ENCODE results near the gene HMG20B. TPM values are rescaled to one million over a fixed set of nuclear protein-coding genes. Genes with fewer than 3 reads are reported as not detected.
A peak's percentile ranks its signal among the peaks of the same experiment; 100 is the strongest.

HMG20B gene
- total RNA-seq, 1 donor from 2014 or later, result 51.4 TPM

DNA sequence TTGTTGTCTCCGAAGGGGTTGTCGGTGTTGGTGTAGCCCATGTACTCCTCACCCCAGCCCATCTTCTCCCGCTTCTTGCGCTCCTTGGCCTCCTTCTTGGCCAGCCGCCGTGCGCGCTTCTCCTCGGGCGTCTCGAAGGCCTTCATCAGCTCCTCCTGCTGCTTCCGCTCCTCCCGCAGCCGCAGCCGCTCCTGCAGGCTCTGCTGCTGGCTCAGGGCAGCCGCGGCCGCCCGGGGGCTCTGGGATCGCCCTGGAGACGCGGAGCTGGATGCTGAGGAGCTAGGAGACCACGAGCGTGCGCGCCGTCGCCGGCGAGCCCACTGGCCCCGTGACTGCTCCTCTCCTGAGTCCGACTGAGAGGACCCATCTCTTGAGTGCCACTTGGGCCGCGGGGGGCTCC lies 51.0 kb downstream of the HMG20B start:
- Histone ChIP-seq H3K36me3 (no peaks in the 10 kb centered on the region), H3K4me1 (peaks cover 8% of the 10 kb centered on the region), H3K4me3 (no peak overlapping the region), H3K27me3 (no peaks in the 10 kb centered on the region), H3F3A (ENCODE audit: low read depth) (peaks cover 14% of the 10 kb centered on the region), H2AFZ (replicated peaks) (no peak overlapping the region), H3K27ac (no peak overlapping the region), H4K20me1 (ENCODE audit: low read depth) (peaks cover 23% of the 10 kb centered on the region), H3K9me3 (ENCODE audit: low read depth) (no peaks in the 10 kb centered on the region), H3K9ac (no peak overlapping the region), H3K4me2 (no peak overlapping the region), H3K79me2 (ENCODE audit: low read depth) (peaks cover 21% of the 10 kb centered on the region)
- no peak for DNase-seq (ENCODE audit: low spot score)
- Mint-ChIP-seq H3K27ac (no peak overlapping the region), H3K4me1 (peaks cover 21% of the 10 kb centered on the region), H3K27me3 (ENCODE audit: insufficient read depth, low read depth) (peaks cover 2% of the 10 kb centered on the region), H3K36me3 (peaks cover 2% of the 10 kb centered on the region), H3K9me3 (no peaks in the 10 kb centered on the region), H3K4me3 (no peak overlapping the region)
- TF ChIP-seq EZH2 (IDR thresholded peaks at IDR 0.05), result no peak
- no peak for TF ChIP-seq EZH2phosphoT487 (IDR thresholded peaks at IDR 0.05)
- TF ChIP-seq, protein P1, sequence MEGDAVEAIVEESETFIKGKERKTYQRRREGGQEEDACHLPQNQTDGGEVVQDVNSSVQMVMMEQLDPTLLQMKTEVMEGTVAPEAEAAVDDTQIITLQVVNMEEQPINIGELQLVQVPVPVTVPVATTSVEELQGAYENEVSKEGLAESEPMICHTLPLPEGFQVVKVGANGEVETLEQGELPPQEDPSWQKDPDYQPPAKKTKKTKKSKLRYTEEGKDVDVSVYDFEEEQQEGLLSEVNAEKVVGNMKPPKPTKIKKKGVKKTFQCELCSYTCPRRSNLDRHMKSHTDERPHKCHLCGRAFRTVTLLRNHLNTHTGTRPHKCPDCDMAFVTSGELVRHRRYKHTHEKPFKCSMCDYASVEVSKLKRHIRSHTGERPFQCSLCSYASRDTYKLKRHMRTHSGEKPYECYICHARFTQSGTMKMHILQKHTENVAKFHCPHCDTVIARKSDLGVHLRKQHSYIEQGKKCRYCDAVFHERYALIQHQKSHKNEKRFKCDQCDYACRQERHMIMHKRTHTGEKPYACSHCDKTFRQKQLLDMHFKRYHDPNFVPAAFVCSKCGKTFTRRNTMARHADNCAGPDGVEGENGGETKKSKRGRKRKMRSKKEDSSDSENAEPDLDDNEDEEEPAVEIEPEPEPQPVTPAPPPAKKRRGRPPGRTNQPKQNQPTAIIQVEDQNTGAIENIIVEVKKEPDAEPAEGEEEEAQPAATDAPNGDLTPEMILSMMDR (IDR thresholded peaks at IDR 0.05), result no peak

DNA sequence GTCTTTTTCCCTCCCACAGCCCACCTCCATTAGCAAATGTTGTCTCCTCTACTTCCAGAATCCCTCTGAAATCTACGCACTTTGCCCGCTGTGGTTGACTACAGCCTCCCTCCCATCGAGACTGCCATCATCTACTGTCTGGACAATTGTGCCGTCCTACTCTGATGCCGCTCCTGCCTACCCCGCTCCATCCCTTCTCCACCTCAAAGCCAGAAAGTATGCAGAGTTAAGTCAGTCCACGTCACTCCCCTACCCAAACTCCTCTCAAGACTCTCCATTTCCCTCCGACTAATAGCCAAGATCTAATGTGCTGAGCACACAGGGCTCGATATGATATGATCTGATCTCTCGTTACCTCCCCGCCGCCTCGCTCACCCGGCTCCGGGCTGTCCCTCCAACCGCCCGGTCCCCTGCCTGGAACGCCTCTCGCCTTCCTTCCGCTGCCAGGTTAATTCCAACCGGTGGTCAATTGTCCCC lies 53.3 kb downstream of the HMG20B start:
- Mint-ChIP-seq H3K36me3 (peaks cover 5% of the 10 kb centered on the region), H3K9me3 (no peaks in the 10 kb centered on the region), H3K27me3 (ENCODE audit: insufficient read depth, low read depth) (peaks cover 4% of the 10 kb centered on the region), H3K4me1 (peaks cover 21% of the 10 kb centered on the region), H3K4me3 (peak overlapping the region; percentile 95), H3K27ac (peak overlapping the region; percentile 96)
- H3K79me2 ChIP-seq (ENCODE audit: low read depth), result peaks cover 21% of the 10 kb centered on the region
- peak overlapping the region; percentile 44 for H2AFZ ChIP-seq (replicated peaks)
- peak overlapping the region; percentile 90 for H3K9ac ChIP-seq
- H3K4me3 ChIP-seq, result peak overlapping the region; percentile 83
- H3K4me1 ChIP-seq, result peaks cover 8% of the 10 kb centered on the region
- no peaks in the 10 kb centered on the region for H3K27me3 ChIP-seq
- TF ChIP-seq EZH2 (IDR thresholded peaks at IDR 0.05) (no peak), EZH2phosphoT487 (IDR thresholded peaks at IDR 0.05) (no peak)
- TF ChIP-seq, protein P1 (IDR thresholded peaks at IDR 0.05), result no peak
- no peaks in the 10 kb centered on the region for H3K9me3 ChIP-seq (ENCODE audit: low read depth)
- H3K4me2 ChIP-seq, result peak overlapping the region; percentile 84
- peaks cover 16% of the 10 kb centered on the region for H3F3A ChIP-seq (ENCODE audit: low read depth)
- peak; percentile 9 for DNase-seq (ENCODE audit: low spot score)
- H3K27ac ChIP-seq, result peak overlapping the region; percentile 95
- peaks cover 23% of the 10 kb centered on the region for H4K20me1 ChIP-seq (ENCODE audit: low read depth)
- no peaks in the 10 kb centered on the region for H3K36me3 ChIP-seq

DNA sequence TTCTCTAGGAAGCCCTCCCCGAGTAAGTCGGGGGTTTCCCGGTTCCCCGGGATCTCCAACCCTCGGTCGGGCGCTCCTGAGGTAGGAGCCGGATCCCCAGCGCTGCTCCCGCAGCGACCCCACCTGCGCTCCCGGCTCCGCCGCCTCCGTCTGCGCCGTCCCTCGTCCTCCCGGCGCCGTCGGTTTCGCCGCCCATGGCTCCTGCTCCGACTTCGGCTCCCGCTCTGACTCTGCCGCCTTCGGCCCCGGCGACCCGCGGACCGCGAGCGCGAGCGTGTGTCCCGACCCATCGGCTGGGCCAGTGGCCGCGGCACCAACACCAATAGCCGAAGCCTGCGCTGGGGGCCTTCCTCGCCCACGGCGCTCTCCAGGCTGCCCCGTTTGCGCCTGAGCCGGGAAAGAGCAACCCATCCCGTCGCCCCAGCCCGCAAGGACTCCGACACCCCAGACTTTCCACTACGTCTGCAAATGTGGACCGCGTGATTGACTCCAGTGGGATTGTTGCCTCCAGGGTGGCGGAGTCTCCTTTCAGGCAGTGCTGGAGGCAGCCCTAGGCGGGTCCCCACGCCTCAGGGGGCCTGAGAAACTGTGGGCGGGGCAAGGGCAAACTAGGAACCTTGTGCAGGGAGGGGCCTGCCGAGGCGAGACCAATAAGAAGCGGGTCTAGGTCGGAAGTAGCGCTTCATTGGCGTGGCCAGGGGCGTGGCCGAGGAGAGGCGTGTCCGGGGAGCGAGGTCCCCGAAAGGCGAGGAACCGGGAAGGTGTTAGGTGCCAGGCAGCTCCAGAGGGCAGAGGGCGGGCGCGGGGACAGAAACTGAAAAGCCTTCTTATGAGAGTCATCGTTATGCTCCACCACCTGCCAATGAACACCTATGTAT lies 54.0 kb downstream of the HMG20B start, which contains the start of gene CACTIN:
Gene CACTIN, minus strand, starts transcription at position 318 of the 878 bp plus-strand sequence. Its CDS starts 28 bp downstream, at position 290.
- TF ChIP-seq, protein P1 (IDR thresholded peaks at IDR 0.05), result no peak
- TF ChIP-seq EZH2 (IDR thresholded peaks at IDR 0.05) (no peak), EZH2phosphoT487 (IDR thresholded peaks at IDR 0.05) (no peak)
- DNase-seq (ENCODE audit: low spot score), result peak; percentile 99
- Histone ChIP-seq H3K4me3 (peak within 1 kb of the TSS; percentile 83), H3K9me3 (ENCODE audit: low read depth) (no peaks in the 10 kb centered on the region), H3K4me2 (peak within 1 kb of the TSS; percentile 84), H3K36me3 (no peaks in the 10 kb centered on the region), H4K20me1 (ENCODE audit: low read depth) (peaks cover 23% of the 10 kb centered on the region), H3K79me2 (ENCODE audit: low read depth) (peaks cover 21% of the 10 kb centered on the region), H3K9ac (peak within 1 kb of the TSS; percentile 90), H3K27ac (peak within 1 kb of the TSS; percentile 95), H3F3A (ENCODE audit: low read depth) (peaks cover 16% of the 10 kb centered on the region), H3K27me3 (no peaks in the 10 kb centered on the region), H3K4me1 (peaks cover 8% of the 10 kb centered on the region), H2AFZ (replicated peaks) (peak within 1 kb of the TSS; percentile 44)
- Mint-ChIP-seq H3K27ac (peak within 1 kb of the TSS; percentile 99), H3K9me3 (no peaks in the 10 kb centered on the region), H3K4me3 (peak within 1 kb of the TSS; percentile 95), H3K27me3 (ENCODE audit: insufficient read depth, low read depth) (peaks cover 4% of the 10 kb centered on the region), H3K36me3 (peaks cover 5% of the 10 kb centered on the region), H3K4me1 (peaks cover 21% of the 10 kb centered on the region)
